HEK293 (cell line): ENCODE results near the gene AMPD3.

Source experiments
- BCL11A ChIP-seq: fragments of 450-650 bp; formaldehyde crosslinking; IDR thresholded peaks from 2 replicates; pipeline ENCODE4 v1.5.1; 2016; ENCODE audit warnings: low read depth, missing biosample characterization, missing genetic modification characterization
- CTCF ChIP-seq: fragments of 450-650 bp; formaldehyde crosslinking; IDR thresholded peaks from 2 replicates; pipeline ENCODE4 v1.5.1; 2016; ENCODE audit warnings: missing biosample characterization, missing genetic modification characterization
- PBX3 ChIP-seq: sonication (generic); formaldehyde crosslinking; IDR thresholded peaks from 2 replicates; pipeline ENCODE4 v1.8.1; 2022; ENCODE audit warnings: mild to moderate bottlenecking, moderate library complexity, missing genetic modification reagents
- REST ChIP-seq: fragments of 450-650 bp; formaldehyde crosslinking; IDR thresholded peaks from 2 replicates; pipeline ENCODE4 v1.5.1; 2016; ENCODE audit warnings: missing biosample characterization, missing genetic modification characterization
- TCF7L2 ChIP-seq: IDR thresholded peaks from 2 replicates; pipeline ENCODE4 v1.6.1; 2011; ENCODE audit warnings: low read depth, mild to moderate bottlenecking, inconsistent platforms, low read length, moderate library complexity, borderline replicate concordance
- ZBTB10 ChIP-seq: fragments of 450-650 bp; formaldehyde crosslinking; IDR thresholded peaks from 2 replicates; pipeline ENCODE4 v1.5.1; 2016; ENCODE audit warnings: missing biosample characterization, missing genetic modification characterization
- ZNF184 ChIP-seq: fragments of 450-650 bp; IDR thresholded peaks from 2 replicates; pipeline ENCODE4 v1.5.1; 2018; ENCODE audit warnings: missing biosample characterization, mild to moderate bottlenecking, missing genetic modification characterization
- ZNF266 ChIP-seq: fragments of 450-650 bp; formaldehyde crosslinking; IDR thresholded peaks from 2 replicates; pipeline ENCODE4 v1.5.1; 2016; ENCODE audit warnings: missing biosample characterization, missing genetic modification characterization, low read depth
- ZNF548 ChIP-seq: fragments of 450-650 bp; formaldehyde crosslinking; IDR thresholded peaks from 2 replicates; pipeline ENCODE4 v1.5.1; 2016; ENCODE audit warnings: missing biosample characterization, missing genetic modification characterization
- ZNF776 ChIP-seq: fragments of 450-650 bp; formaldehyde crosslinking; IDR thresholded peaks from 2 replicates; pipeline ENCODE4 v1.5.0; 2017; ENCODE audit warnings: missing biosample characterization, missing genetic modification characterization, borderline replicate concordance

- no peak for TF ChIP-seq BCL11A (tag by site-specific recombination)
- no peak for TF ChIP-seq ZBTB10 (tag by site-specific recombination)
- TF ChIP-seq CTCF (tag by site-specific recombination): no peak
- TF ChIP-seq ZNF184: no peak
- no peak for TF ChIP-seq ZNF266 (tag by site-specific recombination)
- no peak for TF ChIP-seq PBX3 (CRISPR knock-in tag)
- TF ChIP-seq TCF7L2: no peak
- TF ChIP-seq REST (tag by site-specific recombination): no peak
- no peak for TF ChIP-seq ZNF548 (tag by site-specific recombination)
- no peak for TF ChIP-seq ZNF776 (tag by site-specific recombination)
Observed at GRCh38 chr11:10418950-10419310, 36.1 kb upstream of the AMPD3 start.
